ENCODE data around the gene CTRB1. TPM values are rescaled to one million over a fixed set of nuclear protein-coding genes. Genes with fewer than 3 reads are reported as not detected.
"Not testable (repeated sequence)": the region's sequence is repeated elsewhere in the genome, so short reads cannot be mapped to it uniquely, and the experiment has no call there.

Gene CTRB1
- total RNA-seq, 3 donors from 2014 or later, result 0.67 to 0.76 TPM; not detected in 1

GRCh38 chr16:75216127-75216526, 2.7 kb upstream of the CTRB1 start:
- H3K9me3 ChIP-seq, result no peaks in the 10 kb centered on the region
- no peak overlapping the region for H3K4me3 ChIP-seq
- TF ChIP-seq CTCF (IDR thresholded peaks at IDR 0.05), result no peak
- no peaks in the 10 kb centered on the region for H3K4me1 ChIP-seq (ENCODE audit: low read depth)
- intact Hi-C loops (cut with DNase I, micrococcal nuclease), result no loop called here
- DNase-seq (no peak), ATAC-seq (no peak)
- H3K36me3 ChIP-seq (ENCODE audit: low read depth), result no peaks in the 10 kb centered on the region

GRCh38 chr16:75216576-75216975, 2.2 kb upstream of the CTRB1 start:
- ATAC-seq, result no peak
- H3K4me3 ChIP-seq, result no peak overlapping the region
- H3K36me3 ChIP-seq (ENCODE audit: low read depth), result no peaks in the 10 kb centered on the region
- no peak for DNase-seq
- no peak for TF ChIP-seq CTCF (IDR thresholded peaks at IDR 0.05)
- no peaks in the 10 kb centered on the region for H3K9me3 ChIP-seq
- no peaks in the 10 kb centered on the region for H3K4me1 ChIP-seq (ENCODE audit: low read depth)
- intact Hi-C loops (cut with DNase I, micrococcal nuclease), result no loop called here

- no peaks in the 10 kb centered on the region for H3K9me3 ChIP-seq
- no peak overlapping the region for H3K4me3 ChIP-seq
- H3K36me3 ChIP-seq (ENCODE audit: low read depth), result no peaks in the 10 kb centered on the region
- TF ChIP-seq CTCF (IDR thresholded peaks at IDR 0.05), result no peak
- no peak for DNase-seq
- no peaks in the 10 kb centered on the region for H3K4me1 ChIP-seq (ENCODE audit: low read depth)
- no peak for ATAC-seq
- intact Hi-C loops (cut with DNase I, micrococcal nuclease), result no loop called here
Measured at GRCh38 chr16:75217389-75217851, 1.4 kb upstream of the CTRB1 start.

GRCh38 chr16:75219088-75219487, 300 bp downstream of the CTRB1 start:
- no peak for TF ChIP-seq CTCF (IDR thresholded peaks at IDR 0.05)
- DNase-seq (no peak), ATAC-seq (no peak)
- no peaks in the 10 kb centered on the region for H3K36me3 ChIP-seq (ENCODE audit: low read depth)
- H3K4me1 ChIP-seq (ENCODE audit: low read depth), result no peaks in the 10 kb centered on the region
- no peak overlapping the region for H3K4me3 ChIP-seq
- intact Hi-C loops (cut with DNase I, micrococcal nuclease), result no loop called here
- H3K9me3 ChIP-seq, result no peaks in the 10 kb centered on the region

GRCh38 chr16:75219838-75220237, 1.1 kb downstream of the CTRB1 start:
- no peak for DNase-seq
- Histone ChIP-seq H3K4me3 (no peak overlapping the region), H3K36me3 (ENCODE audit: low read depth) (no peaks in the 10 kb centered on the region), H3K4me1 (ENCODE audit: low read depth) (no peaks in the 10 kb centered on the region), H3K9me3 (no peaks in the 10 kb centered on the region)
- intact Hi-C loops (cut with DNase I, micrococcal nuclease), result no loop called here
- TF ChIP-seq CTCF (IDR thresholded peaks at IDR 0.05), result no peak
- no peak for ATAC-seq

- no peak overlapping the region for H3K4me3 ChIP-seq
- ATAC-seq (no peak), DNase-seq (no peak)
- TF ChIP-seq CTCF (IDR thresholded peaks at IDR 0.05), result no peak
- intact Hi-C loops (cut with DNase I, micrococcal nuclease), result no loop called here
- H3K9me3 ChIP-seq, result no peaks in the 10 kb centered on the region
- no peaks in the 10 kb centered on the region for H3K4me1 ChIP-seq (ENCODE audit: low read depth)
- no peaks in the 10 kb centered on the region for H3K36me3 ChIP-seq (ENCODE audit: low read depth)
Measured at GRCh38 chr16:75222271-75222783, 3.5 kb downstream of the CTRB1 start.

- ATAC-seq; DNase-seq; intact Hi-C loops (cut with DNase I, micrococcal nuclease); H3K36me3 ChIP-seq (ENCODE audit: low read depth); H3K4me1 ChIP-seq (ENCODE audit: low read depth); H3K4me3 ChIP-seq; H3K9me3 ChIP-seq: not testable (repeated sequence)
Measured at GRCh38 chr16:75223129-75223528, 4.3 kb downstream of the CTRB1 start.

Measured in mucosa of descending colon (tissue), 3 donors.